Nephron (organoid): ENCODE data around the gene PTMA.
A peak's percentile ranks its signal among the peaks of the same experiment; 100 is the strongest.
"Not testable (repeated sequence)": the region's sequence is repeated elsewhere in the genome, so short reads cannot be mapped to it uniquely, and the experiment has no call there.

Source experiments
- H3K27ac Mint-ChIP-seq, 3 experiments: 2 replicates each; pipeline ENCODE4 v1.8.0; 2020; ENCODE audit warnings: mixed read lengths in 3 of 3, mild to moderate bottlenecking in 2 of 3, moderate library complexity in 1 of 3
- H3K27me3 Mint-ChIP-seq: 2 replicates; pipeline ENCODE4 v1.8.0; 2021; ENCODE audit warnings: low read depth, mild to moderate bottlenecking, moderate library complexity, mixed read lengths
- H3K36me3 Mint-ChIP-seq: 2 replicates; pipeline ENCODE4 v1.8.0; 2020; ENCODE audit warnings: low read depth, mixed read lengths
- H3K4me1 Mint-ChIP-seq: 2 replicates; pipeline ENCODE4 v1.8.0; 2020; ENCODE audit warnings: mixed read lengths
- H3K4me3 Mint-ChIP-seq, 3 experiments: 2 replicates each; pipeline ENCODE4 v1.8.0; 2020; ENCODE audit warnings: mild to moderate bottlenecking in 3 of 3, mixed read lengths in 3 of 3, moderate library complexity in 2 of 3
- H3K9me3 Mint-ChIP-seq: 2 replicates; pipeline ENCODE4 v1.8.0; 2020; ENCODE audit warnings: mixed read lengths
- TF ChIP-seq, protein P1 (sequence below), 3 experiments: fragments of 200-600 bp; sonication (generic); IDR thresholded peaks; one replicate each; pipeline ENCODE4 v1.5.0; 2021; ENCODE audit warnings: antibody characterized with exemption in 3 of 3; ENCODE audit not compliant: unreplicated experiment in 3 of 3

Gene PTMA

DNA sequence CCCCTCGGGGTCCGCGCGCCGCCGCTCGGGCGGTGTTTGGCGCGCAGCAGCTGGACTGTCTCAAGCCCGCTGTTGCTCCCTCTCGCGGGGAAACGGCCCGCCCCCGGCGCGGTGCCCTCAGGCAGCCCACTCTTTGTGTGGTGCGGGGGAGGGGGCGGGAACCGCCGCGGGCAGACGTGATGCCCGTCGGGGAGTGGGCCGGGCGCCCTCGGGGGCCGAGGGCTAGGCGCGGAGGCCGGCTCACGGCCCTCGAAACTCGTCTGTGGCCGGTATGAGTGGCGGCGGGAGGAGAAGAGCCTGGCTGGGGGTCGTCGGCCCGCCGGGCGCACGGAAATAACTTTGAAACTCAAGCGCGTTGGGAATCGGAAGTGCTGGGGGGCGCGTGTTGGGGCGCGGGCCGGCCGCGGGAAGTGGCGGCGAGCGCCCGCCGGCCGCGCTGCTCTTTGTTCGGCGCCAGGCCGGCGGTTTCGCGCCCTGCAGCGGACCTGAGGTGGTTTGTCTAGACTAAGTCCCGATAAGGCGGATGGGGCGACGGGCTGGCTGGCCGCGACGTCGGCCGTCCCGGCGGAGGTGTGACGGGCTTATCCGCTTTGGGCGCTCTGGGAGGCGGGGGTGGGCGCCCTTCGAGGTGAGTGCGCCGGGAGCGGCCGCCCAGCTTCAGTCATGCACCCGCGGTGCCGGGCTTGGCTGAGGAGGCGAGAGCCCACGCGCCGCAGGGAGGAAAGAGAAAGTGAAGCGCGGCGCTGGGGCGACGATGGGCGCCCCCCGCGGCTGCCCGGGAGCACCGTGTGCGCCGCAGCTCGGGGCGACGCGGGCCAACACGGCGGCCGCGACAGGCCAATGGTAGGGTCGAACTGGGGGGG lies 679 bp downstream of the PTMA start:
- peaks cover 30% of the 10 kb centered on the region for H3K36me3 Mint-ChIP-seq
- peaks cover 3% of the 10 kb centered on the region for H3K9me3 Mint-ChIP-seq
- TF ChIP-seq, protein P1, sequence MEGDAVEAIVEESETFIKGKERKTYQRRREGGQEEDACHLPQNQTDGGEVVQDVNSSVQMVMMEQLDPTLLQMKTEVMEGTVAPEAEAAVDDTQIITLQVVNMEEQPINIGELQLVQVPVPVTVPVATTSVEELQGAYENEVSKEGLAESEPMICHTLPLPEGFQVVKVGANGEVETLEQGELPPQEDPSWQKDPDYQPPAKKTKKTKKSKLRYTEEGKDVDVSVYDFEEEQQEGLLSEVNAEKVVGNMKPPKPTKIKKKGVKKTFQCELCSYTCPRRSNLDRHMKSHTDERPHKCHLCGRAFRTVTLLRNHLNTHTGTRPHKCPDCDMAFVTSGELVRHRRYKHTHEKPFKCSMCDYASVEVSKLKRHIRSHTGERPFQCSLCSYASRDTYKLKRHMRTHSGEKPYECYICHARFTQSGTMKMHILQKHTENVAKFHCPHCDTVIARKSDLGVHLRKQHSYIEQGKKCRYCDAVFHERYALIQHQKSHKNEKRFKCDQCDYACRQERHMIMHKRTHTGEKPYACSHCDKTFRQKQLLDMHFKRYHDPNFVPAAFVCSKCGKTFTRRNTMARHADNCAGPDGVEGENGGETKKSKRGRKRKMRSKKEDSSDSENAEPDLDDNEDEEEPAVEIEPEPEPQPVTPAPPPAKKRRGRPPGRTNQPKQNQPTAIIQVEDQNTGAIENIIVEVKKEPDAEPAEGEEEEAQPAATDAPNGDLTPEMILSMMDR (IDR thresholded peaks at IDR 0.05; ENCODE audit: unreplicated experiment in 3 of 3): peak in 1 of 3 experiments; percentile 8
- peaks cover 25% of the 10 kb centered on the region for H3K4me1 Mint-ChIP-seq
- peak overlapping the region; percentile 100 for H3K27ac Mint-ChIP-seq
- H3K4me3 Mint-ChIP-seq: peak overlapping the region; percentile 99 to 100 (median 99)
- no peaks in the 10 kb centered on the region for H3K27me3 Mint-ChIP-seq

DNA sequence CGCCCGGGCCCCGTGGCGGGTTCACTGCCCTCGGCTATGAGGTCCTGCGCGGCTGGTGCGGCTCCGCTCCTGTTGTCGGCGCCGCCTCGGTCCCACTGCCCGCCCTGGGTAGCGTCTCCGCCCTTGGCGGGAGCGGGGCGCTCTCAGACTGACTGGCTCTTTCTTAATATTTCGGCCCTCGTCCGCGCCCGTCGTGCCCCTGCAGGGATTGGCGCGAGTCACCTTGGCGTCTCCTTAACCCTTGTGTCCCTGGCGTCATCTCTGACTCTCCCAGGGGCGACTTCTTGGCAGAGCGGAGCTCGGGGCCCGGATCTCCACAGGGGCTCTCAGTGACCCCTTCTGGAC lies 1.3 kb downstream of the PTMA start:
- no peaks in the 10 kb centered on the region for H3K27me3 Mint-ChIP-seq
- H3K36me3 Mint-ChIP-seq: peaks cover 32% of the 10 kb centered on the region
- H3K9me3 Mint-ChIP-seq: peaks cover 3% of the 10 kb centered on the region
- TF ChIP-seq, protein P1 (IDR thresholded peaks at IDR 0.05; ENCODE audit: unreplicated experiment in 3 of 3): no peak
- H3K4me1 Mint-ChIP-seq: peaks cover 27% of the 10 kb centered on the region
- peak overlapping the region; percentile 92 to 96 (median 95) for H3K4me3 Mint-ChIP-seq
- peak overlapping the region; percentile 60 to 94 (median 94) for H3K27ac Mint-ChIP-seq

DNA sequence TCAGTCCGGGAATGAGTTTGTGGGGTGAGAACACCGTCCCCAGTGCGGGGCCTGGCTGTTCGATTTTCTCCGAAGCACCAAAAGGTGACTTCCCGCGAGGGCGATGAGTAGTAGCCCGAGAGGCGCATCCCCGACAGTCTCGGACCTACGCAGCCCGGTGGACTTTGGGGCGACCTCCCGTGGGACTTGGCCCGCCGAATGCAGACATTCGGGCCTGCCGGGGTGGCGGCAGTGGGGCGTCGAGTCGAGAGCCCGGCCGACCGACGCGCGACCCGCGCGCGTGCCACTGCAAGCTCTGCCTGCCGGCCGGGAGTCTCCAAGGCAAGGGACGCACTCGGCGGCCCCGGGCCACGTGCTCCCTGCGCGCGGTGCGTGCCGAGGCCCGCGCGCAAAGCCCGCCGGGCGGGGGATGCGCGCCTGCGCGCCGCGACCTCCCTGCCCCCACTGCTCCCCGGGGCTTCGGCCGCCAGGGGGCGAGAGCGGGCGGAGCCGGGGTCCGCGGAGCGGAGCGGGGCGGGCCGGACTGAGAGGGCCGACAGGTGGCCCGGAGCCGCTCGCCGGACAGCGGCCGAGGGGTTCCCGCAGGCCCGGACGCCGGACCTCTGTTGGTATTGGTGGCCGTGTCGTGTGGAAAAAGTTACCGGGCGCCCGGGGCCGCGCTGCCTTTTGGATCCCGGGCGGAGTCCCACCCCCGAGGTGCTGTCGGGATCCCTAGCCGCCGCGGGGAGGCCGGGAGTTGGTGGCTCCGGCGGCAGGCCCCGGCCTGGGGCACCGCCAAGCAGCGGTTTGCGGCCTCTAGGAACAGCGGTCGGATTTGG lies 1.9 kb downstream of the PTMA start:
- H3K4me3 Mint-ChIP-seq: peak overlapping the region; percentile 92 to 96 (median 95)
- peaks cover 30% of the 10 kb centered on the region for H3K4me1 Mint-ChIP-seq
- TF ChIP-seq, protein P1 (IDR thresholded peaks at IDR 0.05; ENCODE audit: unreplicated experiment in 3 of 3): peak; percentile 79 to 87 (median 86)
- H3K27ac Mint-ChIP-seq: peak overlapping the region; percentile 60 to 94 (median 94)
- H3K27me3 Mint-ChIP-seq: no peaks in the 10 kb centered on the region
- H3K9me3 Mint-ChIP-seq: peaks cover 3% of the 10 kb centered on the region
- H3K36me3 Mint-ChIP-seq: peaks cover 32% of the 10 kb centered on the region

DNA sequence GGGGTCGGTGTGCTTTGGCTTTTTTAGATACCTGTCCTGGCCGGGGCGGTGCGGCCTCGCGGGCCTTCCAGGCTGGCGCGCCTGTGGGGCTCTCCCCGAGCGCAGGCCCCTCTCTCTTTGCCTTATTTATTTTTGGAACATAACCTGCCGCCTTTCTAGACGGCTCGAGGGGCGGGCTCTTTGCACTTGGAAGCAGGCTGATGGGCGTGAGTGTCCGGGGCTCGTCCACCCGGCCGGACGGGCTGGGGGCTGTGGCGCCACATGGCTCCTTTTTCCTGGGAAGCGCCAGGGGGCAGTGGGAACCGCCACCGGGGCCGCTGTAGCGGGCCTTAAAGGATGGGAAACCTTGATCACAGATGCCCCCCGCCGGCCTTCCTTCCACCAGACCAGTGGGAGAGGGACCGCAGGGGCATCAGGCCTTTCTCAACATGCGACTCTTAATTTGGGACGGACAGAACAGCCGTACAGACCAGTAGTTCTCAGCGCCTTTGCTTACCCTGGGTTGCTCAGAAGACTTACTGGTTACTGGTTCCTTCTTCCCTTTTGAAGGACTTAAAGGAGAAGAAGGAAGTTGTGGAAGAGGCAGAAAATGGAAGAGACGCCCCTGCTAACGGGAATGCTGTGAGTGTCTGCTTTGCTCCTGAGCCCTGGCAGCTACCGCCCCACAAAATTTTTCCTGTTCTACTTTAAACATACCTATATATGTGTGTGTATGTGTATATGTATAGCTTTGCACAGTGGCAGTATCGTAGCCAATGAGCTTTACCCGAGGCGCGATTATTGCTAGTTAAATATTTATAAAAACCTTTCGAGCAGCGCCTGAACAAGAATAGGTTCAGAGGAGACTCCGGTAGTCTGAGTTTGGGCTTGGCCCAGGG lies 2.7 kb downstream of the PTMA start:
- peak overlapping the region; percentile 87 to 92 (median 91) for H3K4me3 Mint-ChIP-seq
- TF ChIP-seq, protein P1 (IDR thresholded peaks at IDR 0.05; ENCODE audit: unreplicated experiment in 3 of 3): no peak
- H3K27me3 Mint-ChIP-seq: no peaks in the 10 kb centered on the region
- H3K4me1 Mint-ChIP-seq: peaks cover 32% of the 10 kb centered on the region
- peaks cover 36% of the 10 kb centered on the region for H3K36me3 Mint-ChIP-seq
- H3K9me3 Mint-ChIP-seq: peaks cover 3% of the 10 kb centered on the region
- H3K27ac Mint-ChIP-seq: peak overlapping the region; percentile 62 to 96 (median 94)

DNA sequence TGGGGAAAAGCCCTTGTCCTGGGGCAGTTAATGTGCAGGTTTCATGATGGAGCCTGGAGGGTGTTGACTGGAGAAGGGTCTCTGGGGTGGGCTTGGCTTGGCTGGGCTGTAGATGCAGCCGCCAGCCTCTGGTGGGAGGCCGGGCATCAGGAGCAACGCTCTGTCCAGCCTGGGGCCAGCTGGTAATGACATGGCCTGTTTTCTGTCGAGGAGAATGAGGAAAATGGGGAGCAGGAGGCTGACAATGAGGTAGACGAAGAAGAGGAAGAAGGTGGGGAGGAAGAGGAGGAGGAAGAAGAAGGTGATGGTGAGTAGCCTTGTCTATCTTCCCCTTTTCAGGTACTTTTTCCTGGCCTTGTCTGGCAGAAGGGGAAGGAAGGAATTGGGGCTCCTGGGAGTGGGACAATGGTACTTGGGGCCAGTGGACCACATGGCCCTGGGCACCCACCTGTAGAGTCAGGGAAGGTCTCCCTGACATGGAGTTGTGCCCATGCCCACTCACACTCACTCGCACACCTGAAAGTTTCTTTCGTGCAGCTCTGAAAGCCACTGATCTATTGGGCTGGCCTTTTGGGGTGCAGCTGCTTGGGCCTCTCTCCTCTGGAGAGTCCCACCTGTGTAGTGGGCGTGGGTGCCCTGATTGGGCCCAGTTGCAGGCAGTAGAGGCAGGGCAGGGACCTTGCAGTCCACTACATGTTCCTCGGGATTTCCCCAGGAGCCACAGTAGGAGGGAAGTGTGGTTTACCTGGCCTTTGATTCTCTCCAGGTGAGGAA lies 3.5 kb downstream of the PTMA start:
- Mint-ChIP-seq H3K4me3 (peak overlapping the region; percentile 87 to 92 (median 91)), H3K36me3 (peaks cover 36% of the 10 kb centered on the region), H3K27me3 (no peaks in the 10 kb centered on the region), H3K27ac (peak overlapping the region; percentile 62 to 96 (median 94)), H3K4me1 (peaks cover 32% of the 10 kb centered on the region), H3K9me3 (peaks cover 3% of the 10 kb centered on the region)
- TF ChIP-seq, protein P1 (IDR thresholded peaks at IDR 0.05; ENCODE audit: unreplicated experiment in 3 of 3): no peak

DNA sequence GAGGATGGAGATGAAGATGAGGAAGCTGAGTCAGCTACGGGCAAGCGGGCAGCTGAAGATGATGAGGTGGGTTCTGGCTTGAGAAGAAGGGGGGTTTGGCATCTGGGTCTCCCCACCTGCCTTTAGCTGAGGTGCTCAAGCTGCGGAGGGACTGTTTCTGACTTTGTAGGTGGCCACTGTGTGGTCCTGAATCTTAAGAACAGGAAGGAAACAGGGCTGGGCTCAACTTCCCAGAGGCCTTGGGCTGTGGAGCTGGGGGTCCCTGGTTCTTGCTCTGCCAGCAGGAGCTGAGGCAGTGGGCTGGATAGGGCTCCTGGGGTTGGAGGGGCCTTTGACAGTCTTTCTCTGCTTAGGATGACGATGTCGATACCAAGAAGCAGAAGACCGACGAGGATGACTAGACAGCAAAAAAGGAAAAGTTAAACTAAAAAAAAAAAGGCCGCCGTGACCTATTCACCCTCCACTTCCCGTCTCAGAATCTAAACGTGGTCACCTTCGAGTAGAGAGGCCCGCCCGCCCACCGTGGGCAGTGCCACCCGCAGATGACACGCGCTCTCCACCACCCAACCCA lies 4.2 kb downstream of the PTMA start:
- peak overlapping the region; percentile 87 to 92 (median 91) for H3K4me3 Mint-ChIP-seq
- H3K36me3 Mint-ChIP-seq: peaks cover 36% of the 10 kb centered on the region
- H3K9me3 Mint-ChIP-seq, H3K27me3 Mint-ChIP-seq: not testable (repeated sequence)
- H3K4me1 Mint-ChIP-seq: peaks cover 37% of the 10 kb centered on the region
- peak overlapping the region; percentile 62 to 96 (median 94) for H3K27ac Mint-ChIP-seq

DNA sequence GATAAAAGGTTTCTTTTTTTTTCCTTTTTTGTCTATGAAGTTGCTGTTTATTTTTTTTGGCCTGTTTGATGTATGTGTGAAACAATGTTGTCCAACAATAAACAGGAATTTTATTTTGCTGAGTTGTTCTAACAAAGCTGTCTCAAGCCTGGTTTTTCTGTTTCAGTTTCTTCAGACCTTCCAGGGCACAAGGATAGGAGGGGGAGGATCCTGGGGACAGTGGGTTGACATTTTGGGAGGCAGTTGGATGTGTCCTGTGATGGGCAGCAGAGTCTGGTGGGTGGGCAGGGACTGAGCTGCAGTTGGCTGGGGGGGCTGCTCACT lies 5.0 kb downstream of the PTMA start:
- H3K27me3 Mint-ChIP-seq, H3K9me3 Mint-ChIP-seq: not testable (repeated sequence)
- Mint-ChIP-seq H3K4me3 (peak overlapping the region; percentile 64 to 73 (median 72)), H3K27ac (peak overlapping the region; percentile 63 to 79 (median 79)), H3K36me3 (peaks cover 35% of the 10 kb centered on the region), H3K4me1 (peaks cover 39% of the 10 kb centered on the region)
